Measurements from ENCODE around the gene LRRC45. TPM values are rescaled to one million over a fixed set of nuclear protein-coding genes. Genes with fewer than 3 reads are reported as not detected.
A peak's percentile ranks its signal among the peaks of the same experiment; 100 is the strongest.

The LRRC45 gene
- polyA plus RNA-seq, 1 donor (not counting 4 experiments of a cell fraction or from before 2014, with no cell fraction given) = 2.5 TPM

DNA sequence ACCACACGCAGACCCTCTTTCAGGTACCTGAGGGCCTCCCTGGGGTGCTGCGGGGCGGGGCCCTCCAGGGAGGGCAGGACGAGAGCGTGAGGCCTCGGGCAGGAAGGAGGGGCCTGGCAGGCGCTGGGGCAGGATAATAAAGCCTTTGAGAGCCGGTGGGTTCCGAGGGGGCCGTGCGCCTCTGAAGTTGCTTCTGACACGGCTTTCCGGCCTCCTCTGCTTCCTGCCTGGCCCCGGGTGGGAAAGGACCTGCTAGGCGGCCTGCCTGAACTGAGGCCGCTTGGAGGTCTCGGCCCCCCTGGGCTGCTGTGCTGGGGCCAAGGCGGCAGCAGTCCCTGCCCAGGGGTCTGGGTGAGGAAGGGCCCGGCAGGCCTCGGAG is 10.9 kb upstream of the LRRC45 start:
- FAIRE-seq (no peak), DNase-seq (ENCODE audit: low read depth, low spot score) (no peak)
- no peak overlapping the region for H3K9ac ChIP-seq (ENCODE audit: control insufficient read depth, extremely low read depth, insufficient read depth, low read length)

DNA sequence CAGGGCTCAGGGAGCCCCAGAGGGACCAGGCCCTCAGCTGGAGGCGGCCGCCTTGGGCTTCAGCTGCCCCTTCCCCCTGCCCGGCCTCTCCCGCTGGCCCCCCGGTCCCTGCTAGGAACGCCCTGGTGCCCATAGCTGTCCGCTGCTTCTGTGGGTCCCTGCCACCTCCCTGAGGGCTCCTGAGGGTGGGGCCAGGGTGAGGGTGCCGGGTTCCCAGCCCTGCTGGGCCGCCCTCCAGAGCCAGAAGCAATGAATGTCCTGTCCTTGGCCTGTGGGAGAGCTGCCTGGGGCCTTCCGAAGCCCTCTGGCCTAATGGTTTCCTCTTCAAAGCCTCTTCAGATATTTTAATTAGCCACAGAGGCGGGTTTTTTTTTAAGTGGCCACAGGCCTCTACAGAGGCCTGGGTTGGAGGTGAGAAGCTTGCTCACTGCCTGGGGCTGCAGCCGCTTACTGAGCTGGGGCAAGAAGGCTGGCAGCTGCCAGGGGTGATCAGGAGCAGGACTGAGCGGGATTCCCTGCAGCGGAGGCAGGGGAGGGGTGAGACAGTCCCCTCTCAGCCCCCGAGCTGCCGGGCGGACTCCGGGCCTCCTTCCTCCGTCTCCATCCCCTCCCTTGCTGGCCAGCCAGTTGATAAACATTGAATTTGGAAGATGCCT is 10.3 kb upstream of the LRRC45 start:
- Histone ChIP-seq H3K27me3 (ENCODE audit: control insufficient read depth, extremely low read depth, insufficient read depth, low read length) (no peaks in the 10 kb centered on the region), H3K27ac (ENCODE audit: control insufficient read depth, insufficient read depth, low read length) (no peak overlapping the region)
- FAIRE-seq = no peak

More for the DNA sequence above, 10.9 kb upstream of the LRRC45 start:
- Histone ChIP-seq H3K79me2 (ENCODE audit: control insufficient read depth, insufficient read depth, low read length) (no peaks in the 10 kb centered on the region), H3K9me1 (ENCODE audit: control insufficient read depth, extremely low read depth, insufficient read depth, low read length) (no peaks in the 10 kb centered on the region), H4K20me1 (ENCODE audit: control insufficient read depth, extremely low read depth, insufficient read depth, low read length) (no peaks in the 10 kb centered on the region), H3K4me1 (ENCODE audit: control insufficient read depth, extremely low read depth, insufficient read depth, low read length) (peaks cover 18% of the 10 kb centered on the region), H3K4me3 (ENCODE audit: control insufficient read depth in 2 of 3, extremely low read depth in 1 of 3, insufficient read depth in 2 of 3, low read depth in 1 of 3, low read length in 3 of 3) (no peak overlapping the region), H3K9me3 (ENCODE audit: control insufficient read depth, low read depth, low read length) (no peaks in the 10 kb centered on the region), H3K27ac (ENCODE audit: control insufficient read depth, insufficient read depth, low read length) (no peak overlapping the region), H3K27me3 (ENCODE audit: control insufficient read depth, extremely low read depth, insufficient read depth, low read length) (no peaks in the 10 kb centered on the region), H3K4me2 (ENCODE audit: control insufficient read depth, extremely low read depth, insufficient read depth, low read depth, low read length) (no peak overlapping the region), H2AFZ (ENCODE audit: control insufficient read depth, low read length) (no peak overlapping the region), H3K36me3 (ENCODE audit: control insufficient read depth in 2 of 2, extremely low read depth in 1 of 2, insufficient read depth in 2 of 2, low read length in 2 of 2) (no peaks in the 10 kb centered on the region)
- dilution Hi-C loops (cut with MboI; ENCODE audit: extremely low pct_ligation_motif_present, low sequenced_read_pairs) = no loop called here
- TF ChIP-seq, protein P1, sequence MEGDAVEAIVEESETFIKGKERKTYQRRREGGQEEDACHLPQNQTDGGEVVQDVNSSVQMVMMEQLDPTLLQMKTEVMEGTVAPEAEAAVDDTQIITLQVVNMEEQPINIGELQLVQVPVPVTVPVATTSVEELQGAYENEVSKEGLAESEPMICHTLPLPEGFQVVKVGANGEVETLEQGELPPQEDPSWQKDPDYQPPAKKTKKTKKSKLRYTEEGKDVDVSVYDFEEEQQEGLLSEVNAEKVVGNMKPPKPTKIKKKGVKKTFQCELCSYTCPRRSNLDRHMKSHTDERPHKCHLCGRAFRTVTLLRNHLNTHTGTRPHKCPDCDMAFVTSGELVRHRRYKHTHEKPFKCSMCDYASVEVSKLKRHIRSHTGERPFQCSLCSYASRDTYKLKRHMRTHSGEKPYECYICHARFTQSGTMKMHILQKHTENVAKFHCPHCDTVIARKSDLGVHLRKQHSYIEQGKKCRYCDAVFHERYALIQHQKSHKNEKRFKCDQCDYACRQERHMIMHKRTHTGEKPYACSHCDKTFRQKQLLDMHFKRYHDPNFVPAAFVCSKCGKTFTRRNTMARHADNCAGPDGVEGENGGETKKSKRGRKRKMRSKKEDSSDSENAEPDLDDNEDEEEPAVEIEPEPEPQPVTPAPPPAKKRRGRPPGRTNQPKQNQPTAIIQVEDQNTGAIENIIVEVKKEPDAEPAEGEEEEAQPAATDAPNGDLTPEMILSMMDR (optimal IDR thresholded peaks at IDR 0.05 in 1 of 3, IDR thresholded peaks at IDR 0.05 in 1 of 3, conservative IDR thresholded peaks at IDR 0.05 in 1 of 3; ENCODE audit: extremely low read depth in 1 of 3, insufficient read depth in 2 of 3, low read length in 3 of 3) = no peak
- no peak for TF ChIP-seq EZH2 (IDR thresholded peaks at IDR 0.05; ENCODE audit: low read length)

More for the DNA sequence above, 10.3 kb upstream of the LRRC45 start:
- Histone ChIP-seq H3K4me1 (ENCODE audit: control insufficient read depth, extremely low read depth, insufficient read depth, low read length) (peaks cover 18% of the 10 kb centered on the region), H4K20me1 (ENCODE audit: control insufficient read depth, extremely low read depth, insufficient read depth, low read length) (no peaks in the 10 kb centered on the region), H3K4me3 (ENCODE audit: control insufficient read depth in 2 of 3, extremely low read depth in 1 of 3, insufficient read depth in 2 of 3, low read depth in 1 of 3, low read length in 3 of 3) (no peak overlapping the region), H3K9ac (ENCODE audit: control insufficient read depth, extremely low read depth, insufficient read depth, low read length) (peak overlapping the region; percentile 9), H3K36me3 (ENCODE audit: control insufficient read depth in 2 of 2, extremely low read depth in 1 of 2, insufficient read depth in 2 of 2, low read length in 2 of 2) (no peaks in the 10 kb centered on the region), H2AFZ (ENCODE audit: control insufficient read depth, low read length) (no peak overlapping the region), H3K79me2 (ENCODE audit: control insufficient read depth, insufficient read depth, low read length) (no peaks in the 10 kb centered on the region), H3K4me2 (ENCODE audit: control insufficient read depth, extremely low read depth, insufficient read depth, low read depth, low read length) (no peak overlapping the region), H3K9me1 (ENCODE audit: control insufficient read depth, extremely low read depth, insufficient read depth, low read length) (no peaks in the 10 kb centered on the region), H3K9me3 (ENCODE audit: control insufficient read depth, low read depth, low read length) (no peaks in the 10 kb centered on the region)
- no peak for TF ChIP-seq EZH2 (IDR thresholded peaks at IDR 0.05; ENCODE audit: low read length)
- TF ChIP-seq, protein P1 (optimal IDR thresholded peaks at IDR 0.05 in 1 of 3, IDR thresholded peaks at IDR 0.05 in 1 of 3, conservative IDR thresholded peaks at IDR 0.05 in 1 of 3; ENCODE audit: extremely low read depth in 1 of 3, insufficient read depth in 2 of 3, low read length in 3 of 3) = no peak
- dilution Hi-C loops (cut with MboI; ENCODE audit: extremely low pct_ligation_motif_present, low sequenced_read_pairs) = no loop called here
- DNase-seq (ENCODE audit: low read depth, low spot score) = no peak
